H1 (cell line): Measurements from ENCODE around the gene PAX3. TPM values are rescaled to one million over a fixed set of nuclear protein-coding genes. Genes with fewer than 3 reads are reported as not detected.

Source experiments
- CTCF ChIA-PET: fragments of 300-600 bp; sonication (Branson Sonifier 250); formaldehyde crosslinking; loops from one replicate; lab custom pipeline; 2021; ENCODE audit not compliant: partially characterized antibody; lab: Charles Lee
- POLR2A ChIA-PET: fragments of 300-600 bp; sonication (Branson Sonifier 250); formaldehyde crosslinking; loops from one replicate; lab custom pipeline; 2021; ENCODE audit warnings: inconsistent platforms; ENCODE audit not compliant: partially characterized antibody; lab: Charles Lee
- DNase-seq, 2 experiments: peaks; one replicate each; pipeline versions ENCODE4 v3.0.0 to v3.0.0-alpha.2; 2010 to 2022; ENCODE audit warnings: low spot score in 2 of 2, low read depth in 1 of 2, mixed read lengths in 1 of 2
- FAIRE-seq: peaks from 2 replicates; lab custom pipeline; 2011; peaks lifted over from hg19 to GRCh38; lab: Jason Lieb, UNC
- H2AFZ ChIP-seq: 2 replicates; pipeline ENCODE4 v1.8.1; 2012; ENCODE audit warnings: low read length, inconsistent platforms
- H2AK5ac ChIP-seq: 2 replicates; pipeline ENCODE4 v1.6.1; 2013; ENCODE audit warnings: low read depth, low read length
- H2BK120ac ChIP-seq: replicated peaks from 2 replicates; pipeline ENCODE3; 2013; ENCODE audit warnings: low read depth, low read length, inconsistent platforms
- H2BK12ac ChIP-seq: 2 replicates; pipeline ENCODE4 v1.6.1; 2013; ENCODE audit warnings: low read depth, low read length
- H2BK15ac ChIP-seq: 2 replicates; pipeline ENCODE4 v1.6.1; 2013; ENCODE audit warnings: low read length
- H2BK20ac ChIP-seq: 2 replicates; pipeline ENCODE4 v1.6.1; 2013; ENCODE audit warnings: low read length
- H2BK5ac ChIP-seq: 2 replicates; pipeline ENCODE4 v1.6.1; 2013; ENCODE audit warnings: low read depth, low read length
- H3K14ac ChIP-seq: 2 replicates; pipeline ENCODE4 v1.6.1; 2013; ENCODE audit warnings: inconsistent platforms; ENCODE audit not compliant: insufficient read length
- H3K18ac ChIP-seq: 2 replicates; pipeline ENCODE4 v1.6.1; 2013; ENCODE audit warnings: low read length; ENCODE audit errors: extremely low read depth
- H3K23ac ChIP-seq: 2 replicates; pipeline ENCODE4 v1.6.1; 2013; ENCODE audit warnings: inconsistent platforms; ENCODE audit not compliant: insufficient read length
- H3K23me2 ChIP-seq: 2 replicates; pipeline ENCODE4 v1.6.1; 2013; ENCODE audit warnings: low read depth, low read length
- H3K27ac ChIP-seq: 2 replicates; pipeline ENCODE4 v1.6.1; 2011; ENCODE audit warnings: low read depth, low read length, inconsistent platforms
- H3K27me3 ChIP-seq, 4 experiments: replicated peaks in 1 of 4; 1 replicate in 1 of 4; 2 replicates in 3 of 4; pipeline versions ENCODE4 v1.6.1 to v1.8.1; 2011 to 2013; ENCODE audit warnings: low read length in 3 of 4, mild to moderate bottlenecking in 3 of 4, inconsistent platforms in 2 of 4, mixed read lengths in 2 of 4, moderate library complexity in 1 of 4; ENCODE audit not compliant: control insufficient read depth in 3 of 4, insufficient read depth in 3 of 4; ENCODE audit errors: extremely low read depth in 1 of 4
- H3K36me3 ChIP-seq, 4 experiments: 2 replicates each; pipeline versions ENCODE4 v1.6.1 to v1.8.1; 2011 to 2013; ENCODE audit warnings: mild to moderate bottlenecking in 4 of 4, low read length in 3 of 4, moderate library complexity in 2 of 4, control low read depth in 1 of 4, inconsistent platforms in 1 of 4; ENCODE audit not compliant: insufficient read depth in 4 of 4, control insufficient read depth in 2 of 4
- H3K4ac ChIP-seq: replicated peaks from 2 replicates; pipeline ENCODE3; 2013; ENCODE audit warnings: low read length, low read depth, mixed read lengths, inconsistent platforms; ENCODE audit not compliant: insufficient read length
- H3K4me1 ChIP-seq, 4 experiments: replicated peaks in 1 of 4; 1 replicate in 1 of 4; 2 replicates in 3 of 4; pipeline versions ENCODE4 v1.6.1 to v1.8.1; 2011 to 2013; ENCODE audit warnings: low read length in 3 of 4, inconsistent platforms in 2 of 4, mixed read lengths in 1 of 4; ENCODE audit not compliant: insufficient read depth in 4 of 4, control insufficient read depth in 3 of 4
- H3K4me2 ChIP-seq, 2 experiments: 2 replicates each; pipeline versions ENCODE4 v1.6.1 to v1.8.1; 2011 to 2013; ENCODE audit warnings: low read depth in 2 of 2, low read length in 2 of 2, control low read depth in 1 of 2, inconsistent platforms in 1 of 2, mild to moderate bottlenecking in 1 of 2; ENCODE audit not compliant: insufficient read depth in 1 of 2
- H3K4me3 ChIP-seq, 4 experiments: fragments of 200-600, 300-600 bp in 1 of 4; sonication (generic), shearing (Covaris generic), sonication (Bioruptor Twin) in 1 of 4; 2 replicates each; pipeline versions ENCODE4 v1.5.1 to v1.8.1; 2011 to 2016; ENCODE audit warnings: low read length in 4 of 4, low read depth in 3 of 4, control low read depth in 2 of 4, inconsistent platforms in 2 of 4, mild to moderate bottlenecking in 2 of 4, mixed read lengths in 1 of 4, moderate library complexity in 1 of 4; ENCODE audit not compliant: insufficient read depth in 2 of 4; ENCODE audit errors: extremely low read depth in 1 of 4
- H3K56ac ChIP-seq: replicated peaks from 2 replicates; pipeline ENCODE3; 2013; ENCODE audit warnings: low read depth, mild to moderate bottlenecking, mixed read lengths, low read length, inconsistent platforms; ENCODE audit not compliant: insufficient read length
- H3K79me1 ChIP-seq: 2 replicates; pipeline ENCODE4 v1.6.1; 2013; ENCODE audit warnings: low read depth, low read length, control low read depth
- H3K79me2 ChIP-seq, 2 experiments: 2 replicates each; pipeline versions ENCODE4 v1.6.1 to v1.8.1; 2012 to 2013; ENCODE audit warnings: low read length in 2 of 2, mild to moderate bottlenecking in 2 of 2, inconsistent platforms in 1 of 2; ENCODE audit not compliant: insufficient read depth in 2 of 2, control insufficient read depth in 1 of 2
- H3K9ac ChIP-seq, 4 experiments: replicated peaks in 1 of 4; 1 replicate in 1 of 4; 2 replicates in 3 of 4; pipeline versions ENCODE4 v1.6.1 to v1.8.1; 2011 to 2013; ENCODE audit warnings: low read depth in 3 of 4, low read length in 3 of 4, control low read depth in 2 of 4, mild to moderate bottlenecking in 2 of 4, moderate library complexity in 2 of 4, inconsistent platforms in 1 of 4; ENCODE audit errors: extremely low read depth in 1 of 4
- H3K9me3 ChIP-seq, 2 experiments: 2 replicates each; pipeline versions ENCODE4 v1.6.1 to v1.8.1; 2012 to 2013; ENCODE audit warnings: mild to moderate bottlenecking in 2 of 2, moderate library complexity in 2 of 2, control low read depth in 1 of 2, inconsistent platforms in 1 of 2, low read depth in 1 of 2, low read length in 1 of 2, mixed read lengths in 1 of 2; ENCODE audit not compliant: insufficient read depth in 2 of 2
- H4K20me1 ChIP-seq, 2 experiments: replicated peaks in 1 of 2; 2 replicates each; pipeline versions ENCODE3 to v1.8.1; 2011 to 2013; ENCODE audit warnings: inconsistent platforms in 2 of 2, low read length in 2 of 2, mild to moderate bottlenecking in 1 of 2; ENCODE audit not compliant: insufficient read depth in 2 of 2, control insufficient read depth in 1 of 2
- H4K5ac ChIP-seq: 2 replicates; pipeline ENCODE4 v1.6.1; 2013; ENCODE audit warnings: low read length, low read depth, mixed read lengths, inconsistent platforms; ENCODE audit not compliant: insufficient read length
- H4K8ac ChIP-seq: 2 replicates; pipeline ENCODE4 v1.8.0; 2013; ENCODE audit warnings: mild to moderate bottlenecking, moderate library complexity, low read length, inconsistent platforms; ENCODE audit not compliant: insufficient read depth; ENCODE audit errors: extremely low read depth
- H4K91ac ChIP-seq: replicated peaks from 2 replicates; pipeline ENCODE3; 2013; ENCODE audit warnings: low read length, mixed read lengths, inconsistent platforms; ENCODE audit not compliant: insufficient read length
- BRCA1 ChIP-seq: IDR thresholded peaks from 2 replicates; pipeline ENCODE4 v1.6.1; 2012; ENCODE audit warnings: low read depth, low read length, improper control_type of control experiment
- CHD2 ChIP-seq: IDR thresholded peaks from 2 replicates; pipeline ENCODE4 v1.6.1; 2012; ENCODE audit warnings: low read length, improper control_type of control experiment
- EGR1 ChIP-seq: IDR thresholded peaks from 2 replicates; pipeline ENCODE4 v1.6.1; 2011; ENCODE audit warnings: low read depth, low read length, borderline replicate concordance
- FOSL1 ChIP-seq: IDR thresholded peaks from 2 replicates; pipeline ENCODE4 v1.6.1; 2011; ENCODE audit warnings: mild to moderate bottlenecking, low read depth, low read length, moderate library complexity; ENCODE audit not compliant: insufficient read depth
- HDAC2 ChIP-seq, 2 experiments: fragments of 300-600 bp in 1 of 2; sonication (generic) in 1 of 2; IDR thresholded peaks; 2 replicates each; pipeline ENCODE4 v1.6.1; 2011 to 2012; ENCODE audit warnings: low read depth in 2 of 2, low read length in 2 of 2, mild to moderate bottlenecking in 2 of 2, moderate library complexity in 2 of 2, borderline replicate concordance in 1 of 2, inconsistent platforms in 1 of 2
- MAX ChIP-seq: IDR thresholded peaks from 2 replicates; pipeline ENCODE4 v1.6.1; 2012; ENCODE audit warnings: inconsistent platforms
- RAD21 ChIP-seq, 2 experiments: IDR thresholded peaks in 1 of 2; conservative IDR thresholded peaks in 1 of 2; 2 replicates each; pipeline ENCODE4 v1.6.1; 2011; ENCODE audit warnings: low read depth in 2 of 2, low read length in 2 of 2, improper control_type of control experiment in 1 of 2, inconsistent platforms in 1 of 2, mild to moderate bottlenecking in 1 of 2, moderate library complexity in 1 of 2
- TCF12 ChIP-seq: IDR thresholded peaks from 2 replicates; pipeline ENCODE4 v1.6.1; 2011; ENCODE audit warnings: low read depth, mild to moderate bottlenecking, low read length
- WGBS, 2 experiments: shearing (Covaris generic) in 1 of 2; methylation state at CpG; one replicate each; pipeline versions ENCODE4 v1.1.6 to v1.1.7; 2013 to 2015; ENCODE audit warnings: low lambda C conversion rate in 2 of 2, mixed read lengths in 2 of 2, inconsistent platforms in 1 of 2, low coverage in 1 of 2, missing lambda C conversion rate in 1 of 2; ENCODE audit not compliant: insufficient replicate concordance in 2 of 2, insufficient coverage in 1 of 2, insufficient read length in 1 of 2; ENCODE audit errors: extremely low coverage in 1 of 2, missing lambda C conversion rate in 1 of 2; 5-methylcytosine and 5-hydroxymethylcytosine counted together
- polyA plus RNA-seq, 7 experiments: library from polyadenylated mRNA; depleted of rRNA in 3 of 7; stranded (reverse) in 5 of 7; unstranded in 2 of 7; fragments of >200 nt in 5 of 7; fragments of 200-250 nt in 2 of 7; gene quantifications; 1 replicate in 5 of 7; 2 replicates in 1 of 7; 4 replicates in 1 of 7; pipeline versions ENCODE4 v1.2.1 to v1.2.3, GENCODE V29; 2011 to 2013; ENCODE audit warnings: missing spikeins in 2 of 7, mixed read lengths in 2 of 7
- total RNA-seq: library from RNA; stranded (reverse); fragmentation: NEBNext Ultra II Directional; extraction: Animal tissue kit (Norgen Biotek cat#: 25700); gene quantifications from 2 replicates; pipeline ENCODE4 v1.2.1, GENCODE V29; 2021

PAX3 gene
- total and polyA plus RNA-seq, 2 of the 8 experiments (the other 6 are each of a cell fraction or from before 2014, with no cell fraction given), result 0.33 TPM; not detected in 1

GRCh38 chr2:222318026-222318711, 19.4 kb upstream of the PAX3 start:
- Histone ChIP-seq H3K36me3 (no peaks in the 10 kb centered on the region; a peak in 1 of 8 replicates), H3K79me2 (no peaks in the 10 kb centered on the region), H3K56ac (no peak overlapping the region), H2BK5ac (no peak overlapping the region), H4K5ac (no peak overlapping the region), H3K4me3 (peak overlapping the region; percentile 41 to 62 (median 52); a peak in 7 of 8 replicates), H3K4ac (no peak overlapping the region), H3K18ac (no peak overlapping the region), H3K9me3 (no peaks in the 10 kb centered on the region), H2AK5ac (no peak overlapping the region), H4K20me1 (peaks cover 2 to 3% of the 10 kb centered on the region in 2 experiments), H3K4me1 (peaks cover 0 to 9% (median under 1%) of the 10 kb centered on the region in 4 experiments; a peak in 5 of 7 replicates), H4K8ac (peak overlapping the region; percentile 35; the same call in 1 of the 2 replicates), H3K9ac (no peak overlapping the region), H3K27me3 (peaks cover 66 to 91% (median 79%) of the 10 kb centered on the region in 4 experiments), H2BK15ac (no peak overlapping the region), H3K27ac (no peak overlapping the region), H2BK12ac (no peak overlapping the region), H2AFZ (no peak overlapping the region), H4K91ac (no peak overlapping the region), H2BK20ac (no peak overlapping the region), H3K23me2 (peaks cover 18% of the 10 kb centered on the region), H3K79me1 (no peaks in the 10 kb centered on the region), H3K14ac (no peak overlapping the region), H3K23ac (no peak overlapping the region), H3K4me2 (peak overlapping the region; percentile 65 to 94), H2BK120ac (no peak overlapping the region)
- whole genome bisulfite sequencing, 2 experiments, result 0% methylated on average over 33 of the region's 41 CpGs; no CpG with 5 or more reads in 1 of the 2 experiments
- CTCF ChIA-PET, result interaction anchor here (0.7 to 2.5 kb wide), 36 partner anchors 11 to 298 kb away, joined by 3 to 18 read pairs (median 4); no protein-coding TSS in a partner anchor
- POLR2A ChIA-PET, result interaction anchor here (0.9 to 1.0 kb wide), 2 partner anchors 26 to 27 kb away, joined by 3 to 6 read pairs; no protein-coding TSS in a partner anchor
- FAIRE-seq (no peak), DNase-seq (peak in 1 of 2 experiments; percentile 89)
- peak; percentile 25 to 67; a peak in 1 of 4 replicates for TF ChIP-seq HDAC2 (IDR thresholded peaks at IDR 0.05; ENCODE audit: borderline replicate concordance in 1 of 2, low read depth in 2 of 2, low read length in 2 of 2)
- peak; percentile 79; the same call in 1 of the 2 replicates for TF ChIP-seq MAX
- TF ChIP-seq EGR1, result peak; percentile 82
- peak; percentile 65; the same call in 1 of the 2 replicates for TF ChIP-seq TCF12
- TF ChIP-seq BRCA1, result no peak
- peak; percentile 51 to 59 for TF ChIP-seq RAD21 (IDR thresholded peaks at IDR 0.05 in 1 of 2, conservative IDR thresholded peaks at IDR 0.05 in 1 of 2; ENCODE audit: low read depth in 2 of 2, low read length in 2 of 2)
- TF ChIP-seq CHD2, result no peak
- TF ChIP-seq FOSL1, result no peak
